GM19239 (cell line): ENCODE results near the gene PPP2R3A.
"Not testable (repeated sequence)": the region's sequence is repeated elsewhere in the genome, so short reads cannot be mapped to it uniquely, and the experiment has no call there.

Source experiments
- DNase-seq: peaks from one replicate; pipeline ENCODE4 v3.0.0; 2011; ENCODE audit warnings: low spot score; ENCODE audit not compliant: insufficient read length
- FAIRE-seq: peaks from 2 replicates; lab custom pipeline; 2011; peaks lifted over from hg19 to GRCh38; lab: Jason Lieb, UNC

PPP2R3A gene

DNA sequence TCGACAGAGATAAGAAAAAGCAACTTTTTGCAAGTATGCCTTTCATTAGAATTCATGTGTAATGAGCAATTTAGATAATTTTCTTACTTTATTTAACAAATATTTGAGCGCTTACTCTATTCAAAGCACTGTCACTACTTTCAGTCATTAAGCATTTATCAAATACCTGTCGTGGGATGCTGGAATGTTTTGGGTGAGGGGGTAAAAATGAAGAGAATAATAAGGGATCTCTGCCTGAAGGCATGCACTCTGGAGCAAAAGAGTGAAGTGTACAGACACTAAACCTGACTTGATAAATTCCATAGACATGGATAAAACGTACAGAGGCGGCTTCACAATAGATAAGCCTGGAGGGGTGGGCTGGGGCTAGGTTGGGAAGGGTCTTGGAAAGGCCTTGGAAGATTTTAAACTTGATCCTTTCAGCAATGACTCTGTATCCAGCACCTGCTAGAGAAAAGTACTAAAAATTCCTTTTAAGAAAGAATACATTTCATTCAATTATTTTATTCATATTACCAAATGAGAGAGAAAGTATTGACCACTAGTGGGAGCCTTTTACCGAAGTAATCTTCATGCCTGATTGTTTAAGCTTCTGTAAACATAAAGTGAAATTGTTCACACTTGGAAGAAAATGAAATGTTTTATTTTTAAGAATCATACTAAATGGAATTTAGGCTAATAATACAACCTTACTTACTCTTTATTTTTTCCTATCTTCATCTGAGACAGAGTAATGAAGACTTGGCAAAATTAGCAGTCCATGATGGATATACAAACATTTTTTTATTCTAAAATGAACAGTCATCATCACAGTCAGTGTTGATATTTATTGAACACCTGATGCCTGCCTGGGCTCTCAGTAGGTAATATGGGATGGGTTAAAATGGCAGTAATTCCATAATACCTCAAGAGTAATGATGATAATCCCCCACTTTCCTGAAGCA lies 113.2 kb downstream of the PPP2R3A start:
- FAIRE-seq, result peak; percentile 33

DNA sequence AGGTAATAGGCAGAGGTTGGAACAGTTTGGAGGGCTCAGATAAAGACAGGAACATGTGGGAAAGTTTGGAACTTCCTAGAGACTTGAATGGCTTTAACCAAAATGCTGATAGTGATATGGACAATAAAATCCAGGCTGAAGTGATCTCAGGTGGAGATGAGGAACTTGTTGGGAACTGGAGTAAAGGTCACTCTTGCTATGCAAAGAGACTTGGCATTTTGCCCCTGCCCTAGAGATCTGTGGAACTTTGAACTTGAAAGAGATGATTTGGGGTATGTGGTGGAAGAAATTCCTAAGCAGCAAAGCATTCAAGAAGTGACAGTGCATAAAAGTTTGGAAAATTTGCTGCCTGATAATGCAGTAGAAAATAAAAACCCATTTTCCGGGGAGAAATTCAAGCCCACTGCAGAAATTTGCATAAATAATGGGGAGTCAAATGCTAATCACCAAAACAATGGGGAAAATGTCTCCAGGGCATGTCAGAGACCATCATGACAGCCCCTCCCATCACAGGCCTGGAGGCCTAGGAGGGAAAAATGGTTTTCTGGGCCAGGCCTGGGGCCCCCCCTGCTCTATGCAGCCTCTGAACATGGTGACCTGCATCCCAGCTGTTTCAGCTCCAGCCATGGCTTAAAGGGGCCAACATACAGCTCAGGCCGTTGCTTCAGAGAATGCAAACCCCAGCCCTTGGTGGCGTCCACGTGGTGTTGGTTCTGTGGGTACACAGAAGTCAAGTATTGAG lies 118.3 kb downstream of the PPP2R3A start:
- FAIRE-seq, DNase-seq: not testable (repeated sequence)

More for the DNA sequence above, 113.2 kb downstream of the PPP2R3A start:
- DNase-seq, result no peak

DNA sequence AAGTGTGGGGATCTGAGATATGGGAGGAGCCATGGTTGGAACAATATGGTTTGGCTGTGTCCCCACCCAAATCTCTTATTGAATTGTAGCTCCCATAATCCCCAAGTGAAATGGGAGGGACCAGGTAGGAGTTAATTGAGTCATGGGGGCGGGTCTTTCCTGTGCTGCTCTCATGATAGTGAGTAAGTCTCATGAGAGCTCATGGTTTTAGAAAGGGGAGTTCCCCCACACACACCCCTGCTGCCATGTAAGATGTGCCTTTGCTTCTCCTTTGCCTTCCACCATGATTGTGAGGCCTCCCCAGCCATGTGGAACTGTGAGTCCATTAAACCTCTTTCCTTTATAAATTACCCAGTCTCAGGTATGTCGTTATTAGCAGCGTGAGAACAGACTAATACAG lies 119.5 kb downstream of the PPP2R3A start:
- not testable (repeated sequence) for FAIRE-seq

DNA sequence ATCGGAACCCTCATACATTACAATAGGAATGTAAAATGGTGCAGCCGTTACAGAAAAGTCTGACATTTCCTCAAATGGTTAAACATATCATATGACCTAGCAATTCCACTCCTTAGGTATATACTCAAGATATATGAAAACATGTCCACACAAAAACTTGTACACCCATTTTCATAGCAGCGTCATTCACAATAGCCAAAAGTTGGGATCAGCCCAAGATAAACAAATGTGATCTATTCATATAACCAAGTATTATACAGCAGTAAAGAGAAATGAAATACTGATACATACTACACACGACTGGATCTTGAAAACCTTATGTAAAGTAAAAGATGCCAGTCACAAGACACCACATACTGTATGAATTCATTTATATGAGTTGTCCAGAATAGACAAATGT lies 128.2 kb downstream of the PPP2R3A start:
- DNase-seq (no peak), FAIRE-seq (no peak)

More for the DNA sequence above, 119.5 kb downstream of the PPP2R3A start:
- not testable (repeated sequence) for DNase-seq

DNA sequence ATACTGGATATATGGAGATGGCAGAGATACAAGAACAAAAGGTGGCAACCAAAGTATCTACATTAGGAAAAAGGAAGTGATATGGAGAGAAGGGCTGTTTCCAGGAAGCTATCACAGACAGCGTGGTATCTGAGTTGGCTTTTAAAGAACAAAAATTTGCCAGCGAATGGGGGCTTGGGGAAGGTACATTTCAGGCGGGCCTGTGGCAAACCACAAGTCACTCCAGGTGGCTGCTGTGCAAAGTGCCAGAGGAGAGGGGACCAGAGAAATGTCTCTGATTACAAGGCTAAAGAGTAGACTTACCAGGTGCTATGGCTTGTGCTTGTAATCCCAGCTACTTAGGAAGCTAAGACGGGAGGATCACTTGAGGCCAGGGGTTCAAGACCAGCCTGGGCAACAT lies 139.5 kb downstream of the PPP2R3A start:
- DNase-seq (no peak), FAIRE-seq (no peak)

DNA sequence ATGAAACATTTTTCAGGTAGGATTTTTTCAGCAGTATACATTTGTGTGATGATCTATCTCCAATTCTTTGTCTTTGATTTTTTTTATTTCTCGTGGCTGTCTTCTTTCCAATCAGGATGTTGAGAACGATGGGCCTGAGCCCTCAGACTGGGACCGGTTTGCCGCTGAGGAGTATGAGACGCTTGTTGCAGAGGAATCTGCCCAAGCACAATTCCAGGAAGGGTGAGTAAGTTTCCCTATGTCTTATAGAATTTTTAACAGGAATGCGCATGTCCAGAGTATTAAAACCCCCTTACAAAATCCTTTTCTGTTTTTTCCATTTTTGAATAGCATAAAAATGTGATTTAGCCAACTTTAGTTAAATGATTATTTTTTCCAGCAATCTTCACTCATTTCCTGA lies 140.6 kb downstream of the PPP2R3A start:
- DNase-seq, result no peak
- FAIRE-seq, result no peak

DNA sequence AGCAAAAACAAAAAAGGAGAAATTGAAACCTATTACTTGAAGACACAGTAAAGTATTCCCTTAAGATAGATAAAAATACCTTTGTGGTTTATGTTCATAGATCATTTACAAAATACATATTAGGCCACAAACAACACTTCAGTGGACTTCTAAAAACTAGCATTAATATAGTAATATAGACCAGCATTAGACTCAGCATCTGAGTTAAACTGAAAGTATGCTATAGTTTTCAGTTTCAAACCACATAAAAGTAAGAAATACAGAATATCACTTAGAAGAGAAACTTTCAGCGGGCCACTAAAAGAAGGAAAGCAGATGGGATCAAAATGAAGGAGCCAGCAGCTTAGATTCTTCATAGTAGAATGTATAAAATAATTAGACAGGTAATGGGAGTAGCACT lies 144.0 kb downstream of the PPP2R3A start:
- peak; percentile 36 for DNase-seq
- FAIRE-seq, result no peak

DNA sequence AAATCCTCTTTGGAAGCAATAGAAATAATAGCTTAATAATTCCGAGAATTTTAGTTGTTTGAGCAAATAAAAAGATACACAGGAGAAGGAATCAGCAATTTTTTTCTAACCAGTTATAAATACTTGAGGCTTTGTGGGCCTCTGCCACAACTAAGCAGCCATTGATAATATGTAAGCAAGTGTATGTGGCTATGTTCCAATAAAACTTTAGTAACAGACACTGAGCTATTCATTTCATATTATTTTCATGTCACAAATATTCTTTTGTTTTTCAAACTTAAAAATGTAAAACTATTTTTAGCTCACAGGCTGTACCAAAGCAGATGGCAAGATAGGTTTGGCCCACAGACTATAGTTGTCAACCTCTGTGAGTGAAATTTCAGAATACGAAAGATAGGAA lies 145.0 kb downstream of the PPP2R3A start:
- FAIRE-seq (no peak), DNase-seq (no peak)

DNA sequence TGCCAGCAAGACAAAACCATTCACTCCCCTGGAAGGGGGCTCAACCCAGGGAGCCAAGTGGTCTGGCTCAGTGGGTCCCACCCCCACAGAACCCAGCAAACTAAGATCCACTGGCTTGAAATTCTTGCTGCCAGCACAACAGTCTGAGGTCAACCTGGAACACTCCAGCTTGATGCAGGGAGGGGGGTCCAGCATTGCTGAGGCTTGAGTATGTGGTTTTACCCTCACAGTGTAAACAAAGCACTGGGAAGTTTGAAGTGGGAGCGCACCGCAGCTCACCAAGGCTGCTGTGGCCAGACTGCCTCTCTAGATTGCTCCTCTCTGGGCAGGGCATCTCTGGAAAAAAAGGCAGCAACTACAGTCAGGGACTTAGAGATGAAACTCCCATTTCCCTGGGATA lies 148.9 kb downstream of the PPP2R3A start:
- no peak for FAIRE-seq
- DNase-seq, result no peak

DNA sequence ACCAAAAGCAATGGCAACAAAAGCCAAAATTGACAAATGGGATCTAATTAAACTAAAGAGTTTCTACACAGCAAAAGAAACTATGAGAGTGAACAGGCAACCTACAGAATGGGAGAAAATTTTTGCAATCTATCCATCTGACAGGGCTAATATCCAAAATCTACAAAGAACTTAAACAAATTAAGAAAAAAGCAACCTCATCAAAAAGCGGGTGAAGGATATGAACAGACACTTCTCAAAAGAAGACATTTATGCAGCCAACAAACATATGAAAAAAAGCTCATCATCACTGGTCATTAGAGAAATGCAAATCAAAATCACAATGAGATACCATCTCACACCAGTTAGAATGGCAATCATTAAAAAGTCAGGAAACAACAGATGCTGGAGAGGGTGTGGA lies 153.8 kb downstream of the PPP2R3A start:
- FAIRE-seq, DNase-seq: not testable (repeated sequence)

DNA sequence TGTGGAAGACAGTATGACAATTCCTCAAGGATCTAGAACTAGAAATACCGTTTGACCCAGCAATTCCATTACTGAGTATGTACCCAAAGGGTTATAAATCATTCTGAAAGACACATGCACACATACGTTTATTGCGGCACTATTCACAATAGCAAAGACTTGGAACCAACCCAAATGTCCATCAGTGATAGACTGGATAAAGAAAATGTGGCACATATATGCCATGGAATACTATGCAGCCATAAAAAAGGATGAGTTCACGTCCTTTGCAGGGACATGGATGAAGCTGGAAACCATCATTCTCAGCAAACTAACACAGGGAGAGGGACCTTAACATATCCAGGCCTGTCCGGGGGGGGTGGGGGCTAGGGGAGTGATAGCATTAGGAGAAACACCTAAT lies 154.3 kb downstream of the PPP2R3A start:
- not testable (repeated sequence) for DNase-seq, FAIRE-seq

DNA sequence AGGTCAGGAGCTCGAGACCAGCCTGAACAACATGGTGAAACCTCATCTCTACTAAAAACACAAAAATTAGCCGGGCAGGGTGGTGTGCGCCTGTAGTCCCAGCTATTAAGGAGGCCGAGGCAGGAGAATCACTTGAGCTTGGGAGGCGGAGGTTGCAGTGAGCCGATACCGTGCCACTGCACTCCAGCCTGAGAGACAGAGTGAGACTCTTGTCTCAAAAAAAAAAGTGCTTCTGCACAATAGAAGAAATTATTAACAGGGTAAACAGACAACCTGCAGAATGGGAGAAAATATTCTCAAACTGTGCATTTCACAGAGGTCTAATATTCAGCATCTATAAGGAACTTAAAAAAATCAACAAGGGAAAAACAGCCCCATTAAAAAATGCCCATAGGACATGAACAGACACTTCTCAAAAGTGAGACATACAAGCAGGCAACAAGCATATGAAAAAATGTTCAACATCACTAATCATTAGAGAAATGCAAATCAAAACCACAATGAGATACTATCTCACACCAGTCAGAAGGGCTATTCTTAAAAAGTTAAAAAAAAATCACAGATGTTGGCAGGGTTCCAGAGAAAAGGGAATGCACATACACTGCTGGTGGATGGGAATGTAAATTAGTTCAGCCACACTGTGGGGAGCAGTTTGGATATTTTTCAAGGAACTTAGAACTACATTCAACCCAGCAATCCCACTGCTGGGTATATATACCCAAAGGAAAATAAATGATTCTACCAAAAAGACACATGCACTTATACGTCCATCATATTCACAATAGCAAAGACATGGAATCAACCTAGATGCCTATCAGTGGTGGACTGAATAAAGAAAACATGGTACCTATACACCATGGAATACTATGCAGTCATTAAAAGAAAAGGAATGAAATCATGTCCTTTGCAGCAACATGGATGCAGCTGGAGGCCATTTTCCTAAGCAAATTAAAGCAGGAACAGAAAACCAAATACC lies 155.1 kb downstream of the PPP2R3A start:
- FAIRE-seq (peak; percentile 89), DNase-seq (no peak)

DNA sequence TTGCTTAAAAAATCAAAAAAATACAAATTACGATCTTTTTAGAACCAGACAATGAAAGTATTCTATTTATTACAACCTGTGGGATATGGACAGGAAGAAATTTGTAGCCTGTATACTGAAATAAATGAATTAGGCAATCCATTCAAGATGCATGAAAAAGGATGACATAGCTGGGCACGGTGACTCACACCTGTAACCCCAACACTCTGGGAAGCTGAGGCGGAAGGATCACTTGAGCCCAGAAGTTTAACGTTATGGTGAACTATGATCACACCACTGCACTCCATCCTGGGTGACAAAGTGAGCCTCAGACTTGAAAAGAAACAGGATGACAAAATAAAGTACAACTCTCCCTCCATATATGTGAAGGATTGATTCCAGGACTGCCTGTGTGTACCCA lies 156.5 kb downstream of the PPP2R3A start:
- FAIRE-seq (peak; percentile 76), DNase-seq (no peak)

DNA sequence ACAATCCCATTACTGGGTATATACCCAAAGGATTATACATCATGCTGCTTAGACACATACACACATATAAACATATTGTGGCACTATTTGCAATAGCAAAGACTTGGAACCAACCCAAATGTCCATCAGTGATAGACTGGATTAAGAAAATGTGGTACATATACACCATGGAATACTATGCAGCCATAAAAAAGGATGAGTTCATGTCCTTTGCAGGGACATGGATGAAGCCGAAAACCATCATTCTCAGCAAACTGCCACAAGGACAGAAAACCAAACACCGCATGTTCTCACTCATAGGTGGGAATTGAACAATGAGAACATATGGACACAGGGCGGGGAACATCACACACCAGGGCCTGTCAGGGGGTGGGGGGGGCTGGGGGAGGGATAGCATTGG lies 166.1 kb downstream of the PPP2R3A start:
- not testable (repeated sequence) for FAIRE-seq, DNase-seq

DNA sequence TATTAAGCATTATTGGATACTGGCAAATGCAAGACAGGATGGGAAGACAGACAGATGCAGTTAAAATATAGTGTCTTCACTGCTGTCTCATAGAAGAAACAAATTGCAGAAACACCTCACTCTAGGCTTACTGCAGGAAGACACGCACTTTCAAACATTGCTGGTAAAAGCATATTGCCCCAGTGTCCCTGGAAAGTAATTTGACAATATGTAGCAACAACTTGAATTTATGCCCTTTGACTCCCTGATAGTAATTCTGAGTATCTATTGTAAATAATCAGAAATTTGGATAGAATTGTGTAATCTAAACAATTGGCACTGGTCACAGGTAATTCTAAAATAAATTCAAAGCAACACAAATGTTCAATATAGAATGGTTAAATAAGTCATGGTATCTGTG lies 168.6 kb downstream of the PPP2R3A start:
- FAIRE-seq (no peak), DNase-seq (no peak)

DNA sequence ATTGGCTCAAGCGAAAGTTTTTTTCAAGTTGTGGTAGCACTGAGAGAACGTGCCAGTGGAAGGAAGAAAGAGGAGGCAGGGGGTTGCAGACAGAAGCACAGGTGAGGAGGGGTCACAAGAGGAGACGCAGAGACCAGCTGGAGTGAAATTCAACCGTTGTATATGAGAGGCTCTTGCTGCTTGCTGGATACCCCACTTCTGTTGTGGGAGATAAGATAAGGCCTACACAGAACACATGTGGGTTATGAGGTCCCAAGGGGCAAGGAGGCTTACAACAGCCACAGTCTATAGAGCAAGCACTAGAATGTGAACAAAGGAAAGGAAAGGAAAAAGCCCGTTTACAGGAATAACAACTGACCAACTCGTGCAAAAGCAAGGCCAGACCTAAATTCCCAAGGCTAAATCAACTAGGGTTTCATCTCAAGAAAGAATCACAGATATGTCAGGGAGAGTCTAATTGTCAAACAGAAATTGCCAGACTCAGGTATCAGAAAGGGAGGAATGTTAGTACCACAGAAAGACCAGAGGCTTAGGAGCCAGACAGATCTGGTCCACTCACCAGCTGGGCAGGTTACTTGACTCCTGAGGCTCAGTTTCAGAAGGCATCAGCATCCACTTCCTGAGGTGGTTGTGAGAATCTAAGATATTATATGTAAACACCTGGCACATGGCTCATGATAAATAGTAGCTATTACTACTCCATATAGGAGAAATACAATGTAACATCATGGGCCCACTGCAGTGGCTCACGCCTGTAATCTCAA lies 169.7 kb downstream of the PPP2R3A start:
- no peak for DNase-seq
- peak; percentile 79 for FAIRE-seq

DNA sequence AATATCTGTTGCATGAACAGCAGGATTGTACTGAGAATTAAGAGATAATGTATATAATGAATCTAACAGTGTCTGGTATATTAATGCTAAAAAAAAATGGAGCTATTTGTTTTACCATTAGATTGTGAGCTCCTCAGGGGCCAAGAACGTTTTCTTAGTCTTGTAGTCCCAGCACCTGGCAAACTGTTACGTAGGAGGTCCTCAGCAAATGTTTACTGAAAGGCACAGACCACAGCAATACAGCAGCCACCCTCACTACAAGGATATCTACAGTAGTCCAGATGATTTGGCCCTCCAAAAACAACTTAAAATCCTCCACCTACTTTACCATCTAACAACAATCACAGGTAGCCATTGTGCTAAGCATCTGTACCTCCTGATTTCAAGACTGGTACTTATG lies 170.9 kb downstream of the PPP2R3A start:
- no peak for FAIRE-seq
- no peak for DNase-seq

DNA sequence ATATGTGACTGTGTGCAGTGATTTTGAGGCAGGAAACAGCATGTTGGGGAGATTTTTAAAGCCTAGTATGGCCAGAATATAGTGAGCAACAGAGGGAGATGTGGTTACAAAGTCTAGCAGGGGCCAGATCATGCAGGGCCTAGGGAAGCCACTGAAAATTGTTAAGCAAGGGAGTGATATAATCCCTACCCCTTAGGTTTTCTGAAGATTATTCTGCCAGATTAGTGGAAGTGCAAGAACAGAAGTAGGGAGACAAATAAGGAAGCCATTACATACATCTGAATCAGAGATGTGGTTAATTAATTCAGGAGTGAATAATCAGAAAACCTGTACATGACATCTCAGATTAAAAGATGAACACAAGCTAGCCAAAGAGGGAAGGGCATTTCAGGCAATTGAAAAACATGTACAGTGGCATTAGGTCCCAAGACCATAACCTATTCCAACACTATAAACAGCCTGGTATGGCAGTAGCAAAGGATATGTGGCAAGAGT lies 175.8 kb downstream of the PPP2R3A start:
- no peak for FAIRE-seq
- DNase-seq, result no peak

DNA sequence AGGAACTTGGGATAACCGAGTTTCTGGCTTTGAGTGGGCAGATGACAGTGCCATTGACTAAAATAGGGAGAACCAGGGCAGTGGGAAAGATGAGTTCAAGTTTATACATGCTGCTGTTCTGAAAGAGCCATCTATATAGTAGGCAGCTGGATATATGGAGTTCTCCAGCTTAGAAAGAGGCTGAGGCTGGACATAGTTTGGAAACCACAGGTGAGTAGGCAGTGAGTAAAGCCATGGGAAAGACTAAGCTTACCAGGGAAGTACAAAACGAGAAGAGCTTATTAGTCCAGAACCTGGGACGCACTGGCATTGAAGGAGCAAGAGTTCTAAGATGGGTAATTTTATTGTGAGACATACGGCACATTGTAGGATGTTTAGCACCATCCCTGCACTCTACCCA lies 176.4 kb downstream of the PPP2R3A start:
- no peak for DNase-seq
- no peak for FAIRE-seq
